H7 (cell line): Measurements from ENCODE around the gene UCN3. TPM values are rescaled to one million over a fixed set of nuclear protein-coding genes. Genes with fewer than 3 reads are reported as not detected.
"Not testable (repeated sequence)": the region's sequence is repeated elsewhere in the genome, so short reads cannot be mapped to it uniquely, and the experiment has no call there.

Source experiments
- DNase-seq: peaks from one replicate; pipeline ENCODE4 v3.0.0; 2012
- H3K27me3 ChIP-seq: 2 replicates; pipeline ENCODE4 v1.6.0; 2011; ENCODE audit warnings: mild to moderate bottlenecking, low read length; ENCODE audit not compliant: control insufficient read depth, insufficient read depth
- H3K36me3 ChIP-seq: replicated peaks from 2 replicates; pipeline ENCODE4 v1.5.1; 2011; ENCODE audit warnings: low read length; ENCODE audit not compliant: control insufficient read depth, insufficient read depth
- H3K4me3 ChIP-seq: 2 replicates; pipeline ENCODE4 v1.5.1; 2011; ENCODE audit warnings: low read depth, mild to moderate bottlenecking, control low read depth, low read length, moderate library complexity; ENCODE audit not compliant: insufficient read depth
- total RNA-seq: library from RNA; depleted of rRNA; stranded (reverse); fragments of >200 nt; shearing (Covaris generic); gene quantifications from 2 replicates; pipeline ENCODE4 v1.2.3, GENCODE V29; 2014

Gene UCN3
- total RNA-seq, 1 experiment from 2014 or later = not detected

GRCh38 chr10:5380395-5380794, 15.6 kb downstream of the UCN3 start:
- DNase-seq, H3K27me3 ChIP-seq, H3K4me3 ChIP-seq, H3K36me3 ChIP-seq: not testable (repeated sequence)

DNA sequence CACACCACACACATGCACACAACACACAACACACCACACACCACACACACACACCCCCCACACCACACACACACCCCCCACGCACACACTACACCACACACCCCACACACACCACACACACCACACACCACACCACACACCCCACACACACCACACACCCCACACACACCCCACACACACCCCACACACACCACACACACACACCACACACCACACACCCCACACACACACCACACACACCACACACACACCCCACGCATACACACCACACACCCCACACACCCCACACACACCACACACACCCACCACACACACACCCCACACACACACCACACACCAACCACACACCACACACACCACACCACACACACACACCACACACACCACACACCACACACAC, 16.4 kb downstream of the UCN3 start:
- no peaks in the 10 kb centered on the region for H3K27me3 ChIP-seq

GRCh38 chr10:5385224-5385623, 20.5 kb downstream of the UCN3 start:
- Histone ChIP-seq H3K4me3 (no peak overlapping the region), H3K36me3 (no peaks in the 10 kb centered on the region), H3K27me3 (no peaks in the 10 kb centered on the region)
- DNase-seq = no peak

More for the DNA sequence above, 16.4 kb downstream of the UCN3 start:
- H3K36me3 ChIP-seq = no peaks in the 10 kb centered on the region
- DNase-seq = no peak
- no peak overlapping the region for H3K4me3 ChIP-seq

DNA sequence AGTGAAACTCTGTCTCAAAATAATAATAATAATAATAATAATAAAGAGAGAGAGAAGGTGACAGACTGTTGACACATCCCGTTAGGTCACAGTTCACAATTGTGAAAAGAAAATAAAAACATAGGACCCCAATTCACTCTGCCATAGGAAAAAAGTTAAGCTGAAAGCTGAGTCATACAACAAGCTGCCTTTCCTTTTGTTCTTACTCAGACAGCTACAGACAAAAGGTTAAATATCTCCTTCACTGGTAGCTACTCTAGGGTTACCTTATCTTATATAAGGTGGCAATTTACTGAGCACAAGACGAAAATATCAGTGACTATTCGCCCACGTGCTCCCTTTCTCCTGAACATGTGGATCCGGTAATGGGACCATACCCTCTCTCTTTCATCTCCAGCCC, 22.4 kb downstream of the UCN3 start:
- no peak for DNase-seq
- no peaks in the 10 kb centered on the region for H3K27me3 ChIP-seq
- no peak overlapping the region for H3K4me3 ChIP-seq
- H3K36me3 ChIP-seq = no peaks in the 10 kb centered on the region

- DNase-seq = no peak
- H3K27me3 ChIP-seq = no peaks in the 10 kb centered on the region
- no peak overlapping the region for H3K4me3 ChIP-seq
- no peaks in the 10 kb centered on the region for H3K36me3 ChIP-seq
These were observed 25.9 kb downstream of the UCN3 start for GRCh38 chr10:5390607-5391205.

- no peak for DNase-seq
- no peaks in the 10 kb centered on the region for H3K36me3 ChIP-seq
- H3K27me3 ChIP-seq = no peaks in the 10 kb centered on the region
- no peak overlapping the region for H3K4me3 ChIP-seq
These were observed 27.0 kb downstream of the UCN3 start for GRCh38 chr10:5391790-5392189.

GRCh38 chr10:5393529-5393928, 28.8 kb downstream of the UCN3 start:
- Histone ChIP-seq H3K36me3 (no peaks in the 10 kb centered on the region), H3K27me3 (no peaks in the 10 kb centered on the region), H3K4me3 (no peak overlapping the region)
- no peak for DNase-seq

GRCh38 chr10:5395168-5395567, 30.4 kb downstream of the UCN3 start:
- Histone ChIP-seq H3K27me3 (no peaks in the 10 kb centered on the region), H3K4me3 (no peak overlapping the region), H3K36me3 (no peaks in the 10 kb centered on the region)
- no peak for DNase-seq

DNA sequence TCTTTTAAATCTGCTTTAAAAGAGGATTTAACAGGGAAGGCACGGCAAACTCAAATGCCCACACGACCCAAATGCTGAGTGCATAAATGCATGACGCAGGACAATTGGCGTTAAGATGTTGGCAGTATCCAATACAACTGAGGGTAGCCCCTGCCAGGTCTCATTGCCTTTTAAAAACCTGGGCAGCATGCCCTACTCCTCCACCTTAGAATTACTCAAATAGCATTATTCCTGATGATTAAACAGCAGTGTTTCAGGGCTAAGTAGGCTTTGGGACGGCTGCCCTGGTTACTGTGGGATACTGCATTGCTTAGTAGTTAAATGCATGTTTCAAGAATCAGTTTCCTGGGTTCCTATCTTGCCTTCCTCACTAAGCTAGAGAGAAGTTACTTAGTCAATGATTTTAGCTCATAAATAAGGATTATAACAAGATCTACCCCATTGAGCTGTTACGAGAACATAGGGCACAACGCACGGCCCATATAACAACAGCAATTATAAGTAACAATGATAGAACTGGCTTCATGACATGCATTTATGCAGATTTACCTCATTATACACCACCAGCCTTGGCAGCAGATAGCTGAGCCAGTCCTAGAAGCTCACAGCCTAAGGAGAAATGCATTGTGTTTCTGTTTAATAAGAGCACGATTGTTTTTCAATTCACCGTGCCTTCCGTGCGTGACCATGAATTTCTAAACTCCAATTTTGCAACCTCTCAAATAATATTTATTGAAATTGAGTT, 32.0 kb downstream of the UCN3 start:
- H3K27me3 ChIP-seq = no peaks in the 10 kb centered on the region
- no peak for DNase-seq
- no peaks in the 10 kb centered on the region for H3K36me3 ChIP-seq
- no peak overlapping the region for H3K4me3 ChIP-seq

DNA sequence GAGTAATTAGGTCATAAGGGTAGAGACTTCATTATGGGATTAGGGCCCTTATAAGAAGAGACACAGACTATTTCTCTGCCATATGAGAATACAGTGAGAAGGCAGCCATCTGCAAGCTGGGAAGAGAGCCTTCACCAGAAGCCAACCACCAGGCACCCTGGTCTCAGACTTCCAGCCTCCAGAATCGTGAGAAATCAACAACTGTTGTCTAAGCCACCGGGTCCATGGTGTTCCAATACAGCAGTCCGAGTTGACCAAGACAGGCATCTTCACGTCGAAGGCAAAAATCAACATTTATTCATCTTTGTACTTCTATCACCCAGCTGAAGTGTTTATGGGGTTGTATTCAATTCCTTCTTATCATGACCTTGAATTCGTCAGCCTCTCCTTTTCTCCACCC, 34.6 kb downstream of the UCN3 start:
- Histone ChIP-seq H3K36me3 (no peaks in the 10 kb centered on the region), H3K27me3 (no peaks in the 10 kb centered on the region), H3K4me3 (no peak overlapping the region)
- DNase-seq = no peak

GRCh38 chr10:5400468-5401240, 35.9 kb downstream of the UCN3 start:
- Histone ChIP-seq H3K36me3 (no peaks in the 10 kb centered on the region), H3K4me3 (no peak overlapping the region), H3K27me3 (no peaks in the 10 kb centered on the region)
- no peak for DNase-seq

GRCh38 chr10:5402798-5403197, 38.0 kb downstream of the UCN3 start:
- H3K27me3 ChIP-seq = no peaks in the 10 kb centered on the region
- H3K4me3 ChIP-seq = no peak overlapping the region
- no peaks in the 10 kb centered on the region for H3K36me3 ChIP-seq
- DNase-seq = no peak

DNA sequence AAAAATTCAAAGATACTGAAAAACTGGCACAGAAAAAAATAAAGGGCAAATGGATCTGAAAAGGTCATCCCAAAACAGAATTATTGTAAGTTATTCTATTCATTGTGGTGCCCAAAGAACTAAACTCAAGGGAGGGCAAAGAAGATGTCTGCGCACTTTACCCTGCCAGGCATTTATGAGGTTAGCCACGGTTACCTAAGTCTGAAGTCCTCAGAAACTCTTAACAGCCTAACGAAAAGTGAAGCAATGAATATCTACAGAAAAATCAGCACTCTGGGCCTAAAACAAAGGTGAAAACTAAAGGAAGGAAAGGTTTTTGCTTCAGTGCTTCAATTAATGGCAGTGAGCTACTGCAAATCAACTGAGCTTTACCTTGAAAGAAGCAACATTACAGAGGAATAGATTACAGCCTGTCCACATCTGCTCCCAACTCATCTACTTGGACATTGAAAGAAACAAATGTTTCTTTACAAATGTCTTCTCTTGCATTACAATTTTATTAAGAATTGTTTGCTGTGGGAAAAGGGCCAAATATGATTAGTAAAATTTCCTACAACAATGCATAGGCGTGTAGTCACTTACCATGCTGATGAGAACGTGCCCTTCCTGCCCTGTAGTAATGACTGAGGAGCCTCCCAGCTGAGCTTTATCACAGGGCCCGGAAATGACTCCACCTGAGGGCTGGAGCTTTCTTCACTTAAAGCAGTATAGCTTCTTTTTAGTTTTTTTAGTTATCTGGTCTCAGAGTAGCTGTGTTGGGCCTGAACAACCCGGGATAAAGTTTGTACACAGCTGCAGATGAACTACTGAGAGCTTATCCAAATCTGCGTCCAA, 39.7 kb downstream of the UCN3 start, which contains the start of gene TUBAL3:
Gene TUBAL3 (minus strand): TSS at position 621 of the 834 bp plus-strand sequence. CDS start 36 bp downstream, at position 585.
- Histone ChIP-seq H3K27me3 (no peaks in the 10 kb centered on the region), H3K4me3 (no peak within 1 kb of the TSS), H3K36me3 (no peaks in the 10 kb centered on the region)
- no peak for DNase-seq

- Histone ChIP-seq H3K4me3 (no peak overlapping the region), H3K36me3 (no peaks in the 10 kb centered on the region), H3K27me3 (no peaks in the 10 kb centered on the region)
- no peak for DNase-seq
These were observed 42.2 kb downstream of the UCN3 start for GRCh38 chr10:5406918-5407317.
